IPS DF 19.7 (cell line): ENCODE data around the gene CACNA1S.

Experiments
- DNase-seq: peaks from one replicate; pipeline ENCODE4 v3.0.0-alpha.2; 2013; ENCODE audit warnings: low read depth, low spot score

The CACNA1S gene

GRCh38 chr1:201014816-201015200, 97.4 kb downstream of the CACNA1S start:
- DNase-seq, result no peak

DNA sequence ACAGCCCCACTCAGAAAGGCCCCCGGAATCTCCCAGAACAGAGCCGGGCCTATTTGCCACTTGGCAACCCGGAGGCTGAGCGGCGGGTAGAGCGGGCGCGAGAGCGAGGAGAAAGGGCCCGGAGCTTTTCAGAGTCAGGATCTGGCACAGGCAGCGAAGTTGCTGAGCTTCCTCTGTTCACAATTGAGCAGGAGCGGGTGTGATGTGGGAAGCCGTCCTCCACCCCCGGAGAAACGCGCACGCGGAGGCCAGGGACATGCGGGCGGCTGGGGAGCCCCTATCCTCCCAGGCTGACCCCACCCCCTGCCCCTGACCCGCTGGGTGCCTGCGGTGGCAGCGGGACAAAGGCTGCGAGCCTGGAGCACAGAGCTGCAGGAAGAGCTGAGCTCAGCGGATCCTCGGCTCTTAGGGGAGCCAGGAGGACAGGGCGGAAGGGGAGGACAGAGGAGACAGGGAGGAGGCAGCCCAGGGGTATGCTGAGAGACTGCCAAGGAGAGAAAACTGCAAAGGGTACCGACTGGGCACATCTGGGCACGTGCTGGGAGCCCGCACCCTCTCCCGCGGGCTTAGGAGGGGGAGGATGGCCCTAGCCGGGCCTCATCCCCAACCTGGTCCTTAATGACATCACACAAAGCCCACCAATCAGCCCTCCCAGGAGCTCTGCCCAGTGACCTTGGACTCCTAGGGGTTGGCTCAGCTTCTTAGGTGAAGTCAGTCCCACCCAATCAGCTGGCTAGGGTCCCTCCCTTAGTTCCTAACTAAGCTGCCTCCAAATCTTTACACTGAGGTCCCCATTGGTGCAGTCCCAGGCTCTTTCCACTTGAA, 98.0 kb downstream of the CACNA1S start:
- DNase-seq, result peak; percentile 88

GRCh38 chr1:201013031-201013485, 99.2 kb downstream of the CACNA1S start:
- no peak for DNase-seq

DNA sequence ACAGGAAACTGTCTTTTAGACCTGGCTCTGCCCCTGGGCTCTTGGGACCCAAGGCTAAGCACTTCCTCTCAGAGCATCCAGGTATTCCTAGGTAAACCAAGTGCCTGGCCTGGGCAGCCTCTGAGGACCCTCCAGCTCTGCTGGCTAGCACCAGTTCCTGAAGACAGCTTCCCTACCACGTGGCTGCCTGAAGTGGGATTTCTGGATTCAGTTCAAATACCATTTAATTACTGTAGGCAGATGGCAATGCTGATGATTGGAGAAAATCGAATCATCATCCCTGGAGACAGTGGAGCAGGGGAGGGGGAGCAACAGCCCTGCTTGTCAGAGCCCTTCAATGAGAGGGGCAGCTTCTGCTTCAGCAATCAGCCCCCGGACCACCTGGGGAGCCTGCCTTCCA, 100.6 kb downstream of the CACNA1S start:
- no peak for DNase-seq

DNA sequence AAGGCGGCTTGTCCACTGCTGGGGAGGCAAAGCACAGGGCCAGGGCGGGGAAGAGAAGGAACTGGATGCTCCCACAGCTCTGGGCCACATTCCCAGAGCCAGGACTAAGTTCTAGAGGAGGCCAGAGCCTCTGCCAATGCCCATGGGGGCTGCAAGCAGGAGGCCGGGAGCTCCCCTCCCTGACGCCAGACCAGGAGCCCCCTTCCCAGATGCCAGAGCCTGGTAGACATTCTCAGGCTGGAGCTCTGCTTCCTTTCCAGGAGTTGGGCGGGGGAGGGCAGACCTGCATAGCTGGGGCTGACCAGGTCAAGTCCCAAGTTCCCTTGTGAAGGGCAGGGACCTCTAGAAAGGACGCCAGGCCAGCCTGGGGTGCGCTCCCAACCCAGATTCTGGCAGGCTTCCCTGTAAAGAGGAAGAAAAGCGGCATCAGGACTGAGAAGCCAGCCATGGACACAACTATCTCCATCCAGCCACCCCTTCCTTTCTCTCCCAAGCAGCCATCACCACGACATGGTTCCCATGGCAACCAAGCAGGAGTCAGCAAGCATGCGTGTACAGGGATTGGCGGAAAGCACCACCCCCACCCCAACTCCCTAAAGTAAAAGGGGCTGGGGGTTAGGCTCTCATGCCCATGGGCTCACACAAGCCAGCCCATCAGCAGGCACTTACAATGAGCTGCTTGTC, 102.1 kb downstream of the CACNA1S start:
- DNase-seq, result no peak

- no peak for DNase-seq
These were observed 103.4 kb downstream of the CACNA1S start for GRCh38 chr1:201008666-201009360.

DNA sequence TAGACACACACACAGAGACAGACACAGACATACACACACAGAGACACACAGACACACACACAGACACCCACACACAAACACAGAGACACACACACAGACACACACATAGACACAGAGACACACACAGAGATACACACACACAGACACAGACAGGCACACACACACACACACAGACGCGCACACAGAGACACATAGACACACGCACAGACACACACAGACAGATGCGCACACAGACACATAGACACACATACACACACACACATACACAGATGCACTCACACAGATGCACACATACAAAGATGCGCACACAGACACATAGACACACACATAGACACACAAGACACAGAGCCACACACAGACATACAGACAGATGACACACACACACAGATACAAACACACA, 104.7 kb downstream of the CACNA1S start:
- no peak for DNase-seq

GRCh38 chr1:201006450-201006849, 105.8 kb downstream of the CACNA1S start:
- DNase-seq, result no peak

DNA sequence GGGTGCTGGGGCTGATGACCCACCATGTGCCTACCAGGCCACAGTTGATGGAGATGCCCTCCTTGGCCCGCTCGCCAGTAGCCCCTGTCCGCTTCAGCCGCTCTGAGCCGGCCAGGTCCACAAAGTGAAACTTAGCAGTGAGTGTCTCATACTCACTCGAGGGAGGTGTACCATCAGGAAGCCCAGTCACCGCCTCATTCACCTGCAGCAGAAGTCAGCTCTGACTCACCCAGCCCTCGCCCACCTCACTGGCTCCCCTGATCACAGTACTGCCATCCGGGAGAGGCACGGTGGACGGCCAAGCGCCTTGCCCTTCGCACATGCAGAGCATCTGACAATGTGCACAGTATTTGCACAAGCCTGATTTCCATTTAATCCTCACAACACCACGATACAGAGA, 107.5 kb downstream of the CACNA1S start:
- DNase-seq, result no peak

DNA sequence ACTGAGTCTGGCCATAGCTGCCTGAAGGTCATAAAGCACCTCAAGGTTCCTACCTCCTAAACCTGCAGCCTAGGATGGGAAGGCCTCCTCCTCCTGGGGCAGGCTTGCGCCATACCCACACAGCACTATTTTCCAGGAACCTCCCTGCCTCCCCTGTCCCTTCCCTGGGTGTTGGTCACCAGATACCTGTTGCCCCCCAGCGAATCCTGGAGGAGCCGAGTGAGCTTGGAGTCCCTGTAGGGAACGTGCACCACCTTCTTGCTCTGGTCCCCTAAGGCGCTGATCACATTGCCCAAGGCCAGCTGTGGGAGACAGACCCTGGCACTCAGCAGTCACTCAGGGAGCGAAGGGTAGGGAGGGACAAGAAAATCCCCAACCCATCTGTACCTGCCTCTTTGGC, 108.1 kb downstream of the CACNA1S start:
- DNase-seq, result no peak

DNA sequence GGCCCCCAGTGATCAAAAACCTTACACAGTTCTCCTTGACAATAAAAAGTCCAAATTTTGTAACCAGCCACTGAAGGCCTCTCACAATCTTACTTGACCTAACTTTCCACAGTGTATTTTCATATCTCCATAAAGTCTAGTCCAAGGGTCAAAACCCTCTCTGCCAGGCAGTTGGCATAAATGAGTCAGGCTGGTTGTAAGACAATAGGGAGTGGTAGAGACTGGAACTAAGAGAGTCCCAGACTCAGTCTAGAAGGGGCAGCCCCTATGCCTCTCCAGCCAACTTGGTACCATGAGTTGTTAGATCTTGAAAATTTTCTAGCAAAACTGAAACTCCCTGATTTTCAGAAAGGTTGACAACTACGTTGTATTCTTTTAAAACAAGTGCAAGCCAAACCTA, 109.7 kb downstream of the CACNA1S start:
- DNase-seq, result no peak

DNA sequence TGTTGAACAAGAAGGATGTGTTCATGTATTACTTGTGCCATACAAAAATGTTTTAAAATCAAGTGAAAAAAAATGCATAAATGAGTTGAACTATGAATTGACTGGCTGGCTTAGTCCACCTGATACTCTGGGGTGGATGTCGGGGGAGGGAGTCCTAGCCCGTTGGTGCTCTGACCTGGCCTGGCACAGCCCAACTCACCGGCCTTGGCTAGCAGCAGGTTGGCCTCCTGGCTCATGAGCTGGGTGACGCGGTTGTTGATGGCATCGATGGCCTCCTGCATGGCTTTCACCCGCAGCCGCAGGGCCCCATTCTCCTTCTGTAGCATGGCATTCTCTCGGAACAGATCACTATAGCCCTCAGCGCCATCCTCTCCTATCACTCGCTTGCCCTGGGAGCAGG, 110.3 kb downstream of the CACNA1S start:
- DNase-seq, result no peak

DNA sequence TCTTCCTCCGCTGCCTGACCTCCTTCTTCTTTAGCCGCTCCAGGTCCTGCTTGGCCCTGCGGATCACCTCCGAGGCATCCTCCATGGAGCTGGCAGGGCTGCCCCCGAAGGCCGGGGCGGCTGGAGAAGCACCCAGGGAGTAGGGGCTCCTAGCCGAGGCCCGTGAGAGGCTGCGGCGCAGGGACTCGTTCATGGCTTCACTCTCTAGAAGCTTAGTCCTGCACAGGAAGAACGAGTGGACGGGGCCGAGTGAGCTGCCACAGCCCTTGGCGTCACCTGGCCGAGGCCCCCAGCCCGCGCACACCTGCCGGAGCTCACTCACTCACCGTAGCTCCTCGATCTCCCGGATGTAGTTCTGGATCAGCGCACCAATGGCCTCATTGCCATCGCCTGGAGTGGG, 111.8 kb downstream of the CACNA1S start:
- DNase-seq, result no peak

DNA sequence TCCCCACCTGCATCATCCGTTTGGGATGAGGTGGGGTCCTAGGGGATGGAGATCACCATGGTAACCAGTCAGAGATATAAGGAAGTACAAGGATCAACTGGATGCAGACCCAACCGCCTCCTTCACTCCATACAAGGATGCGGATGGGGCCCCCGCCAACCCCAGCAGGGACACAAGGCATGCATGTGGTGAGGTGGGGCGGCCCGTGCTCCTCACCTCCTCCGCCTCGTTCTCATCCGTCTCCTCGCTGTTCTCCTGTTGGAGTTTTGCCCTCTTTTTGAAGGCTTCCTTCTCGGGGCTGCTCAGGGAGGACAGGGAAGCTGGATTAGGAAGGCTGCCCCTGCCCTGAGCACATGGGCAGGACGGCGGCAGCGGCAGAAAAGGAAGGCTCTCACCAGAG, 112.6 kb downstream of the CACNA1S start:
- no peak for DNase-seq

- no peak for DNase-seq
These were observed 113.9 kb downstream of the CACNA1S start for GRCh38 chr1:200998323-200998722.

- DNase-seq, result no peak
These were observed 119.7 kb downstream of the CACNA1S start for GRCh38 chr1:200992382-200993048.

DNA sequence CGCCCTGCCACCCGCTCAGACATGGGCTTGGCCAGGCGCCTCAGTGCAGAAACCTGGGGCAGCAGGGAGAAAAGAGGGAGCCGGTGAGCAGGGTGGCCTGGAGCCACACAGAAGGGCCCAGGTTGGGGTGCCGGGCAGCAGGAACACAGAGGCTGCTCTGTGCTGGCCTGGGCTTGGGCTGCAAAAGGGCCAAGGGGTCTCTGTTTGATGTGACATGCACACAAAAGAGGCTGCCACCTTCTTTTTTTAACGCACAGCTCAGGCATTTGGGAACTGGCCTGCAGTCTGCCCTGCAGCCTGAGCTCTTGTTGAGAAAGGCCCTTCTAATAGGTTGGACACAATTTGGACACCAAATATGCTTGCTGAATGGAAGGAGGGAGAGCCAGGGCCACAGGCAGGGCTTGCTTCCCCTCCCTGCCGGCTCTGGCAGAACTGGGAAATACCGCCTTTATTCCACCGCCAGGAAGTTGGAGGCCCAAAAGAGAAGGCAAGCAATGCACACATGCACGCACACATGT, 121.1 kb downstream of the CACNA1S start:
- no peak for DNase-seq

- DNase-seq, result no peak
These were observed 122.1 kb downstream of the CACNA1S start for GRCh38 chr1:200990114-200990513.
